Measurements from ENCODE around the gene MIS18BP1. TPM values are rescaled to one million over a fixed set of nuclear protein-coding genes. Genes with fewer than 3 reads are reported as not detected.
A peak's percentile ranks its signal among the peaks of the same experiment; 100 is the strongest.
"Not testable (repeated sequence)": the region's sequence is repeated elsewhere in the genome, so short reads cannot be mapped to it uniquely, and the experiment has no call there.

The MIS18BP1 gene
- 57.4 TPM for polyA plus RNA-seq (2013, experiment 1 of 2)
- 60.2 TPM for polyA plus RNA-seq (2013, experiment 2 of 2)

GRCh38 chr14:45253070-45253753, at the start of gene MIS18BP1:
Gene MIS18BP1 (minus strand): TSS chr14:45253202. CDS start chr14:45247286, 5,916 bp downstream.
- H3K4ac ChIP-seq (ENCODE audit: low read depth, low read length) = peak within 1 kb of the TSS; percentile 84
- no peak within 1 kb of the TSS for H2BK5ac ChIP-seq (ENCODE audit: low read length)
- no peaks in the 10 kb centered on the region for H3K27me3 ChIP-seq (ENCODE audit: insufficient read depth, low read length, poor library complexity)
- no CpG with 5 or more reads among the region's 61 CpGs for WGBS (ENCODE audit: extremely low coverage, insufficient coverage, low lambda C conversion rate)
- no peak within 1 kb of the TSS for H2BK15ac ChIP-seq (replicated peaks; ENCODE audit: low read depth)
- H3K4me2 ChIP-seq (ENCODE audit: low read length) = peak within 1 kb of the TSS; percentile 56
- peak within 1 kb of the TSS; percentile 82 for H3K18ac ChIP-seq (ENCODE audit: low read length)
- no peak within 1 kb of the TSS for H4K5ac ChIP-seq (ENCODE audit: low read length)
- H3K79me1 ChIP-seq (ENCODE audit: low read length) = no peaks in the 10 kb centered on the region
- no peak within 1 kb of the TSS for H4K8ac ChIP-seq (ENCODE audit: low read depth, low read length)
- DNase-seq = peak; percentile 99
- no peak within 1 kb of the TSS for H2AK5ac ChIP-seq (ENCODE audit: low read length)
- no peaks in the 10 kb centered on the region for H3K36me3 ChIP-seq (ENCODE audit: control insufficient read depth, insufficient read depth, low read length)
- H3K56ac ChIP-seq (ENCODE audit: low read length) = peak within 1 kb of the TSS; percentile 96
- peak within 1 kb of the TSS; percentile 92 for H3K4me3 ChIP-seq (ENCODE audit: low read length)
- no peak within 1 kb of the TSS for H2BK120ac ChIP-seq (ENCODE audit: low read depth, low read length)
- no peaks in the 10 kb centered on the region for H3K4me1 ChIP-seq (ENCODE audit: control insufficient read depth, low read depth, low read length)
- peaks cover 39% of the 10 kb centered on the region for H3K79me2 ChIP-seq (ENCODE audit: control insufficient read depth, insufficient read depth, low read length)
- peak within 1 kb of the TSS; percentile 11 for H3K23ac ChIP-seq (ENCODE audit: low read length)
- H3K27ac ChIP-seq (ENCODE audit: low read depth, low read length) = peak within 1 kb of the TSS; percentile 82
- H3K9ac ChIP-seq (ENCODE audit: low read length) = peak within 1 kb of the TSS; percentile 93

- Histone ChIP-seq H3K56ac (ENCODE audit: low read length) (no peak overlapping the region), H3K23ac (ENCODE audit: low read length) (no peak overlapping the region), H4K8ac (ENCODE audit: low read depth, low read length) (no peak overlapping the region), H3K4me3 (ENCODE audit: low read length) (no peak overlapping the region), H3K36me3 (ENCODE audit: control insufficient read depth, insufficient read depth, low read length) (no peaks in the 10 kb centered on the region), H2AK5ac (ENCODE audit: low read length) (no peak overlapping the region), H2BK120ac (ENCODE audit: low read depth, low read length) (no peak overlapping the region), H2BK15ac (replicated peaks; ENCODE audit: low read depth) (no peak overlapping the region), H3K27ac (ENCODE audit: low read depth, low read length) (no peak overlapping the region), H3K4me2 (ENCODE audit: low read length) (no peak overlapping the region), H3K79me1 (ENCODE audit: low read length) (no peaks in the 10 kb centered on the region), H4K5ac (ENCODE audit: low read length) (no peak overlapping the region), H3K9ac (ENCODE audit: low read length) (no peak overlapping the region), H3K18ac (ENCODE audit: low read length) (no peak overlapping the region), H3K4me1 (ENCODE audit: control insufficient read depth, low read depth, low read length) (peaks cover 2% of the 10 kb centered on the region), H3K27me3 (ENCODE audit: insufficient read depth, low read length, poor library complexity) (no peaks in the 10 kb centered on the region), H2BK5ac (ENCODE audit: low read length) (no peak overlapping the region), H3K79me2 (ENCODE audit: control insufficient read depth, insufficient read depth, low read length) (no peaks in the 10 kb centered on the region), H3K4ac (ENCODE audit: low read depth, low read length) (no peak overlapping the region)
- no CpG with 5 or more reads among the region's 4 CpGs for WGBS (ENCODE audit: extremely low coverage, insufficient coverage, low lambda C conversion rate)
- DNase-seq = no peak
Observed at GRCh38 chr14:45298423-45299117, 45.6 kb upstream of the MIS18BP1 start.

DNA sequence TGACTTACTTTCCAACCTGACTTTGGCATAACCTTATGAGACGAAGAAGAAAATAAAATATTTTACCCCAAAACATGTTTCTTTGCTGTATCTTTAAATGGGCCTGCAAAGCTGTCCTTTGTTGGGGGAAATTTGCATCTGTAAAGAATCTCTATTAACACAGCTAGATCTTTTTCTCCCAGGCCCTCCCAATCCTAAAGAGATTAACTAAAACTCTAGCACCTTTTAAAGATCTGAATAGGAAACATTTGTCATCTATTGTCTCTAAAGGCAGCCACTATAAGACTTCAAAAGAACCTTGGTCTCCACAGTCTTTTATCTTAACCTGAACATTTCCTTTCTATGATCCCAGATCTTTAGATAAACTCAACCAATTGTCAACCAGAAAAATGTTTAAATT, 41.8 kb upstream of the MIS18BP1 start:
- not testable (repeated sequence) for H3K4me1 ChIP-seq (ENCODE audit: control insufficient read depth, low read depth, low read length); H3K9ac ChIP-seq (ENCODE audit: low read length); H3K27me3 ChIP-seq (ENCODE audit: insufficient read depth, low read length, poor library complexity); H3K4me2 ChIP-seq (ENCODE audit: low read length); H3K79me2 ChIP-seq (ENCODE audit: control insufficient read depth, insufficient read depth, low read length); H3K27ac ChIP-seq (ENCODE audit: low read depth, low read length); H2BK120ac ChIP-seq (ENCODE audit: low read depth, low read length); H3K4ac ChIP-seq (ENCODE audit: low read depth, low read length); H4K5ac ChIP-seq (ENCODE audit: low read length); H3K56ac ChIP-seq (ENCODE audit: low read length); H3K18ac ChIP-seq (ENCODE audit: low read length); H4K8ac ChIP-seq (ENCODE audit: low read depth, low read length); H2BK15ac ChIP-seq (replicated peaks; ENCODE audit: low read depth); H3K4me3 ChIP-seq (ENCODE audit: low read length); H3K36me3 ChIP-seq (ENCODE audit: control insufficient read depth, insufficient read depth, low read length); H2BK5ac ChIP-seq (ENCODE audit: low read length); H2AK5ac ChIP-seq (ENCODE audit: low read length); H3K79me1 ChIP-seq (ENCODE audit: low read length); H3K23ac ChIP-seq (ENCODE audit: low read length)
- no CpG with 5 or more reads among the region's 1 CpG for WGBS (ENCODE audit: extremely low coverage, insufficient coverage, low lambda C conversion rate)
- DNase-seq = peak; percentile 75

GRCh38 chr14:45290547-45290946, 37.5 kb upstream of the MIS18BP1 start:
- H3K9ac ChIP-seq (ENCODE audit: low read length) = no peak overlapping the region
- H3K36me3 ChIP-seq (ENCODE audit: control insufficient read depth, insufficient read depth, low read length) = no peaks in the 10 kb centered on the region
- no peak overlapping the region for H3K27ac ChIP-seq (ENCODE audit: low read depth, low read length)
- H4K8ac ChIP-seq (ENCODE audit: low read depth, low read length) = no peak overlapping the region
- no peak overlapping the region for H4K5ac ChIP-seq (ENCODE audit: low read length)
- H3K4me3 ChIP-seq (ENCODE audit: low read length) = no peak overlapping the region
- H3K4me1 ChIP-seq (ENCODE audit: control insufficient read depth, low read depth, low read length) = peaks cover 2% of the 10 kb centered on the region
- H3K4me2 ChIP-seq (ENCODE audit: low read length) = no peak overlapping the region
- DNase-seq = no peak
- no peaks in the 10 kb centered on the region for H3K79me1 ChIP-seq (ENCODE audit: low read length)
- no peak overlapping the region for H3K18ac ChIP-seq (ENCODE audit: low read length)
- H3K56ac ChIP-seq (ENCODE audit: low read length) = no peak overlapping the region
- no peak overlapping the region for H3K23ac ChIP-seq (ENCODE audit: low read length)
- no peak overlapping the region for H2BK15ac ChIP-seq (replicated peaks; ENCODE audit: low read depth)
- H3K27me3 ChIP-seq (ENCODE audit: insufficient read depth, low read length, poor library complexity) = no peaks in the 10 kb centered on the region
- H2BK5ac ChIP-seq (ENCODE audit: low read length) = no peak overlapping the region
- no peak overlapping the region for H2AK5ac ChIP-seq (ENCODE audit: low read length)
- H2BK120ac ChIP-seq (ENCODE audit: low read depth, low read length) = no peak overlapping the region
- no peaks in the 10 kb centered on the region for H3K79me2 ChIP-seq (ENCODE audit: control insufficient read depth, insufficient read depth, low read length)
- H3K4ac ChIP-seq (ENCODE audit: low read depth, low read length) = no peak overlapping the region

DNA sequence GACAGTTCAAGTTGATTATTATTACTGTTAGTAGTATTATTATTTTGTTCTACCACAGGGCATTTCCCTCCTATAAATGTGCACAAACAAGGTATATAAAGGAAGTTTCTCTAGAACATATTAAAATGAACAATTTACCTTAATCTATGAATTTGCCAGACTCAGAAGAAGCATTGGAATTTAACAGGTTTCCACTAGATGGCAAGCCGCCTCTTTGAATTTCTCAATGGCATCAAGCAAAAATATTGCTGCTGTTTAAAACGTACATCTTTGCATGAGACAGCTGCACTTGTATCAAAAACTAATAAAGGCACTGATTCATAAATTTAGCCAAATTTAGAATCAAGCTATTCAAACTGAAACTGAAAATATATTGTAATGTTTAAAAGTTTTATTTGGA, 34.6 kb upstream of the MIS18BP1 start:
- Histone ChIP-seq H4K8ac (ENCODE audit: low read depth, low read length) (no peak overlapping the region), H3K4me2 (ENCODE audit: low read length) (no peak overlapping the region), H3K36me3 (ENCODE audit: control insufficient read depth, insufficient read depth, low read length) (no peaks in the 10 kb centered on the region)

More for the DNA sequence above, 34.6 kb upstream of the MIS18BP1 start:
- Histone ChIP-seq H3K4me3 (ENCODE audit: low read length) (no peak overlapping the region), H3K23ac (ENCODE audit: low read length) (no peak overlapping the region), H3K18ac (ENCODE audit: low read length) (no peak overlapping the region), H3K79me1 (ENCODE audit: low read length) (no peaks in the 10 kb centered on the region), H2AK5ac (ENCODE audit: low read length) (no peak overlapping the region), H3K56ac (ENCODE audit: low read length) (no peak overlapping the region), H3K27me3 (ENCODE audit: insufficient read depth, low read length, poor library complexity) (no peaks in the 10 kb centered on the region), H3K4me1 (ENCODE audit: control insufficient read depth, low read depth, low read length) (no peaks in the 10 kb centered on the region), H4K5ac (ENCODE audit: low read length) (no peak overlapping the region), H2BK5ac (ENCODE audit: low read length) (no peak overlapping the region), H3K27ac (ENCODE audit: low read depth, low read length) (no peak overlapping the region), H2BK120ac (ENCODE audit: low read depth, low read length) (no peak overlapping the region), H3K79me2 (ENCODE audit: control insufficient read depth, insufficient read depth, low read length) (no peaks in the 10 kb centered on the region), H3K4ac (ENCODE audit: low read depth, low read length) (no peak overlapping the region), H2BK15ac (replicated peaks; ENCODE audit: low read depth) (no peak overlapping the region), H3K9ac (ENCODE audit: low read length) (no peak overlapping the region)
- WGBS (ENCODE audit: extremely low coverage, insufficient coverage, low lambda C conversion rate) = no CpG with 5 or more reads among the region's 2 CpGs
- no peak for DNase-seq

Data from mesendoderm (in vitro differentiated cells).